GDM1 (cell line): ENCODE data around the gene GPR33.
"Not testable (repeated sequence)": the region's sequence is repeated elsewhere in the genome, so short reads cannot be mapped to it uniquely, and the experiment has no call there.

Experiments
- DNase-seq: peaks from one replicate; lab custom pipeline; 2025; lab: John Stamatoyannopoulos, UW

Gene GPR33

DNA sequence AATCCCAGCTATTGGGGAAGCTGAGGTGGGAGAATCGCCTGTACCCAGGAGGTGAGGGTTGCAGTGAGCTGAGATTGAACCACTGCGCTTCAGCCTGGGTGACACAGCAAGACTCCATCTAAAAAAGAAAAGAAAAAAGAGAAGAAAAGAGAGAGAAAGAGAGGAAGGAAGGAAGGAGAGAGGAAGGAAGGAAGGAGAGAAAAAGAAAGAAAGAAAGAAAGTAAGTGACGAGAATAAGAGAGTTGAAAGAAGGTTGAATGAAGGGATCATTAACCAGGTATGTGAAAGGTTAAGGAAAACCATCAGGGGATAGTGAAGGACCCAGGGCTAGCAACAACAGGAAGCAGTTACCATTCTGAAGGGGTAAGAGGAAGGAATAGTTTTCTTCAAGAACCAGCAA, 26.3 kb downstream of the GPR33 start:
- DNase-seq = no peak

GRCh38 chr14:31457665-31458659, 29.9 kb downstream of the GPR33 start:
- DNase-seq = no peak

- peak; percentile 88 for DNase-seq
These were observed 30.8 kb downstream of the GPR33 start, which contains the start of gene DTD2 for GRCh38 chr14:31456841-31457664. Gene DTD2 (minus strand): TSS chr14:31457506. CDS start chr14:31457393, 113 bp downstream.

- DNase-seq = peak; percentile 3
These were observed 37.7 kb downstream of the GPR33 start for GRCh38 chr14:31449971-31450610.

DNA sequence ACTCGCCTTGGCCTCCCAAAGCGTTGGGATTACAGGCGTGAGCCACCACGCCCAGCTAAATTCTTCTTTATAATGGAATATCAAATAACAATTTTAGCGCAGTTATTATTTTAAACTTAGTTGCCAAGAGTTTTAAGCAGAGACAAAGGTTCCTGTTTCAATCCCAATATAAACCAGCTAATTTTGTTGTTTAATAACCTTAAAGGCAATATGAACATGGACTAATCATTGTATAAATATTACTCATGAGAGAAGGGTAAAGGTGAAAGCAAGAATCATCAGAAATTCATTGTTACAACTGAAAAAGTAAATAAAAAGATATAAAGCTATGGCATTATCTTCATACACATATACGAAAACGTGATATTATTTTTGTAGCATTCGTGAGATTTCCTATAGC, 38.7 kb downstream of the GPR33 start:
- no peak for DNase-seq

DNA sequence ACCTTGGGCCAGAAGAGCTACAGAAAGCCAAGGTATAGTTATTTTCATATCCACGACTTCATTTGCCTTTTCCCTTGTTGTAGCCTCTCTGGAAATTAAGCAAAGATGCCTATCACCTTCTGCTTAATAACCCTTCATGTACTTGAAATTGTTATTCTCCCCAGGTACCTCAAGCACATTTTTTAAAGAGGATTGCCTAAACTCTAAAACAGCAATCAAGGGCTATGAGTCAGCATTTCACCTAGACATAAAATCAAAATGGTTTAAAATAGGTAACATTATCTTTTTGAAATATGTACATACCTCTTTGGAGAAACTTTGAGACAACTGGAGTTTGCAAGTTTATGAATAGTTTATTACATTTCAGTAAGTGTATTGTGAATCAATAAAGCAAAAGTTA, 42.1 kb downstream of the GPR33 start:
- DNase-seq = no peak

DNA sequence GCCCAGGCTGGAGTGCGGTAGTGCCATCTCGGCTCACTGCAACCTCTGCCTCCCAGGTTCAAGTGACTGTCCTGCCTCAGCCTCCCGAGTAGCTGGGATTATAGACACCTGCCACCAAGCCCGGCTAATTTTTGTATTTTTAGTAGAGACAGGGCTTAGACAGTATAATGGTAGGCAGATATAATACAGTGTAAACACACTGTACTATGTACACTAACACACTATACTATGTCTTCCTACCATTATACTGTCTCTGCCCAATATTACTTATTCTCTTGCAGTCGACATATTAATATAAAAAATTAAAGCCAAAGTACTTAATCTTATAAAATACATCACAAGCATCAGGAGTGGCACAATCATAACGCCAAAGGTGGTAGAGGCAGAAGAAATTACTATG, 45.6 kb downstream of the GPR33 start:
- DNase-seq = no peak

- no peak for DNase-seq
These were observed 46.3 kb downstream of the GPR33 start for GRCh38 chr14:31441273-31442111.

GRCh38 chr14:31440280-31440679, 47.6 kb downstream of the GPR33 start:
- DNase-seq = no peak

DNA sequence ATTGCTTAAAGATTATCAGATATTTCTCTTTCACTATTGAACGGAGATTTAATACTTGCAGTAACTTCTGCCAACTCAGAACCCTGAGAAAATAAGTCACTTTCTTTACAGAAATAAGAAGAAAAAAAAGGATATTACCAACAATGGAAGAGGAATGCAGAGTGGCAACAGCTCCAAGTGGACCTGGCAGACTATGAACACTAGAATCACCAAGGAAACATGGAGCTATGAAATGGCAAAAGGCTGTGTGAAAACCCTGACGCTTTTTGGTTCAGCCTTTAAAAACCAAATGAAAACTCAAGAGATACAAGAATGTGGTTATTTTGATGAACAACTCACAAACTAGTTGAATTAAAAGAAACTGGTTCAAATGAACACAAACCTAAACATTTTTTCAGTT, 48.3 kb downstream of the GPR33 start:
- no peak for DNase-seq

DNA sequence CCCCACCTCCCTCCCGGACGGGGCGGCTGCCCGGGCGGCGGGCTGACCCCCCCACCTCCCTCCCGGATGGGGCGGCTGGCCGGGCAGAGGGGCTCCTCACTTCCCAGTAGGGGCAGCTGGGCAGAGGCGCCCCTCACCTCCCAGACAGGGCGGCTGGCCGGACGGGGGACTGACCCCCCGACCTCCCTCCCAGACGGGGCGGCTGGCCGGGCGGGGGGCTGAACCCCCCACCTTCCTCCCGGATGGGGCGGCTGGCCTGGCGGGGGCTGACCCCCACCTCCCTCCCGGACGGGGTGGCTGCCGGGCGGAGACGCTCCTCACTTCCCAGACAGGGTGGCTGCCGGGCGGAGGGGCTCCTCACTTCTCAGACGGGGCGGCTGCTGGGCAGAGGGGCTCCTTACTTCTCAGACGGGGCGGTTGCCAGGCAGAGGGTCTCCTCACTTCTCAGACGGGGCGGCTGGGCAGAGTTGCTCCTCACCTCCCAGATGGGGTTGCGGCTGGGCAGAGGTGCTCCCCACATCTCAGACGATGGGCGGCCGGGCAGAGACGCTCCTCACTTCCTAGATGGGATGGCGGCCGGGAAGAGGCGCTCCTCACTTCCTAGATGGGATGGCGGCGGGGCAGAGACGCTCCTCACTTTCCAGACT, 50.7 kb downstream of the GPR33 start:
- DNase-seq = not testable (repeated sequence)

DNA sequence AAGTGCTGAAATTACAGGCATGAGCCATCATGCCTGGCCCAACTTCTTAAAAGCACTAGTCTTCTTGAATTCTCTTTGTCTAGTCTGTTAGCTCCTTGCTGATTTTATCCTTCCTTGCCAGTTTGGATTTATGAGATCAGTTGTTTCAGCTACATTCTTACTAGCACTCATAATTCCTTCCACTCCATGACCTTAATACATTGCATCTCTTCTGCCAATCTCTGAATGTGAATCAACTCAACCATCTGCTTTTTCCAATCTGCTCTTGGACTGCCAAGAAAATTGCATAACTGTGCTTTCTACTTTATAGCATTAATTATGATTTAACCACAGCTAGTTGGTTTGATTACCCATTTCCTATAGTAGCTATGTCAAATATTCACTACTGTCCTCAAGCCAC, 52.6 kb downstream of the GPR33 start:
- no peak for DNase-seq
